ENCODE results near the gene SCGB1A1. TPM values are rescaled to one million over a fixed set of nuclear protein-coding genes. Genes with fewer than 3 reads are reported as not detected.

SCGB1A1 gene
- total RNA-seq, 1 donor from 2014 or later, result not detected

DNA sequence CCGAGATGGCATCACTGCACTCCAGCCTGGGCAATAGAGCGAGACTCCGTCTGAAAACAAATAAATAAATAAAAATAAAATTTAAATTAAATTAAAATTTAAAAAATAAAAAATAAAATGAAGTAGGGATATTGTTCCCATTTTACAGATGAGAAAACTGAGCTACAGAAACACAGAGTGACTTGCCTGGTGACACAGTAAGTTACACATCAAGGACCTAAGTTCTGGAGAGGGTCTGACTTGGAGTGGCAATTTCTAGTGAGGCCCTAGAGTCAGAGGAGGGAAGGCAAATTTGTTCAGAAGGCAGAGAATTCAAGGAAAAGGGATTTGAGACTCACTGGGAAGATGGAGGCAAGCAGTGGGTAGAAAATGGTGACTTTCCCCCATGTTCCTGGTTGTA, 2.0 kb downstream of the SCGB1A1 start:
- H3K4me3 ChIP-seq, result no peak overlapping the region
- no peaks in the 10 kb centered on the region for H3K27me3 ChIP-seq (ENCODE audit: low read depth)
- H3K9me3 ChIP-seq (replicated peaks), result no peaks in the 10 kb centered on the region
- no peaks in the 10 kb centered on the region for H3K36me3 ChIP-seq
- no peaks in the 10 kb centered on the region for H3K4me1 ChIP-seq
- DNase-seq, result no peak
- intact Hi-C loops (cut with micrococcal nuclease), result loop anchor here (10.0 kb wide), 1 partner anchor 124 kb away; the partner anchor contains the start of gene AHNAK
- TF ChIP-seq CTCF (IDR thresholded peaks at IDR 0.05; ENCODE audit: borderline replicate concordance), result no peak
- no peak overlapping the region for H3K27ac ChIP-seq (replicated peaks)

- no peak for DNase-seq
- no peak for TF ChIP-seq CTCF (IDR thresholded peaks at IDR 0.05; ENCODE audit: borderline replicate concordance)
Observed at GRCh38 chr11:62421996-62422395, 3.2 kb downstream of the SCGB1A1 start.

DNA sequence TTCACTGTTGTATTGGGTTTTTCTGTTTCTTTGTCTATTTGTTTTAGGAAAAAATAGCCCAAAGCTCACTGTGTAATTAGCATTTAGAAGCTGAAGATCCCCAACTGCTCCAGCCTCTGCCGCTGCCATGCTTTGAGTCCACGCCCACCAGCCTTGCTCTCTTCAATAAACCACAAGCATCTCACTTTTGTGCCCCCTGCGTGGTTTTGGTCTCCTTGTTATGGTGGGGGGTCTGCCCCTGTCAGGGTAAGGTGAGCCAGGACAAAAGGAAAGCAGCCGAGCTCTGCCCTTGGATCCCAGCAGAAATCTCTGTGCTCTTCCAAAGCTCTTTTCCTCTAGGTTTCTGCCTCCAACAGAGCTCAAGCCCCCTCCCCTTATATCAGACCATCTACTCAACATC, 4.2 kb downstream of the SCGB1A1 start:
- DNase-seq, result no peak
- Histone ChIP-seq H3K4me3 (no peak overlapping the region), H3K9me3 (replicated peaks) (no peaks in the 10 kb centered on the region), H3K27ac (replicated peaks) (no peak overlapping the region), H3K4me1 (no peaks in the 10 kb centered on the region), H3K27me3 (ENCODE audit: low read depth) (no peaks in the 10 kb centered on the region), H3K36me3 (no peaks in the 10 kb centered on the region)
- intact Hi-C loops (cut with micrococcal nuclease), result loop anchor here (10.0 kb wide), 1 partner anchor 122 kb away; the partner anchor contains the start of gene AHNAK
- TF ChIP-seq CTCF (IDR thresholded peaks at IDR 0.05; ENCODE audit: borderline replicate concordance), result no peak

More at GRCh38 chr11:62421996-62422395, 3.2 kb downstream of the SCGB1A1 start:
- no peaks in the 10 kb centered on the region for H3K4me1 ChIP-seq
- H3K4me3 ChIP-seq, result no peak overlapping the region
- intact Hi-C loops (cut with micrococcal nuclease), result loop anchor here (10.0 kb wide), 1 partner anchor 123 kb away; the partner anchor contains the start of gene AHNAK
- H3K27me3 ChIP-seq (ENCODE audit: low read depth), result no peaks in the 10 kb centered on the region
- H3K9me3 ChIP-seq (replicated peaks), result no peaks in the 10 kb centered on the region
- H3K36me3 ChIP-seq, result no peaks in the 10 kb centered on the region
- no peak overlapping the region for H3K27ac ChIP-seq (replicated peaks)

DNA sequence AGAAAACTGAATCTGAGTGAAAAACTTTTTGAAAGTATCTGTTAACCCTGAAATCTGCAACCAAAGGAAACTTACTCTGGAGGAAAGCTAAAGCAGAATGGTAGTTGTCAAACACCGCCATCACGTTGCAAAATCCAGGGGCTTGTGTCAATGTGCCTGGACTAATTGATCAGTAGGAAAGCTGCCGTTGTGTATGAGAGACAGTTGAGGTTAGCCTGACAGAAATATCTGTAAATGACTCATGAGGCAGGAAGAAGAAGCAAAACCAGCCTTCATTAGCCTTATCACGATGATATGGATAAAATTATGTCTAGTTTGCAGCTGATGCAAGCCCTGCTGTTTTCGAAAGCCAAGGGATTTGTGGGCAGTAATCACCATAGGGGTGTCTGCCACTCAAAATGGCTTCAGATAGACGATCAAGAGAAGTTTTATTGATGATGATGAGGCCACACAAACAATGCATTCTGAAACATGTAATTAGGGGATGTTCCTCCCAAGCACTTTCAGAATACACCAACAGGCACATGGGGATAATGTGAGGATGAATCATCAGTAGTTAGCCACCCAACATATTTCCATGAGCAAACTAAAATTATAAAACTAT, 8.9 kb downstream of the SCGB1A1 start:
- intact Hi-C loops (cut with micrococcal nuclease), result loop anchor here (10.0 kb wide), 1 partner anchor 117 kb away; the partner anchor contains the start of gene AHNAK
- Histone ChIP-seq H3K27me3 (ENCODE audit: low read depth) (no peaks in the 10 kb centered on the region), H3K36me3 (no peaks in the 10 kb centered on the region), H3K9me3 (replicated peaks) (no peaks in the 10 kb centered on the region), H3K4me1 (peaks cover 9% of the 10 kb centered on the region), H3K27ac (replicated peaks) (no peak overlapping the region), H3K4me3 (no peak overlapping the region)
- TF ChIP-seq CTCF (IDR thresholded peaks at IDR 0.05; ENCODE audit: borderline replicate concordance), result no peak
- DNase-seq, result no peak

DNA sequence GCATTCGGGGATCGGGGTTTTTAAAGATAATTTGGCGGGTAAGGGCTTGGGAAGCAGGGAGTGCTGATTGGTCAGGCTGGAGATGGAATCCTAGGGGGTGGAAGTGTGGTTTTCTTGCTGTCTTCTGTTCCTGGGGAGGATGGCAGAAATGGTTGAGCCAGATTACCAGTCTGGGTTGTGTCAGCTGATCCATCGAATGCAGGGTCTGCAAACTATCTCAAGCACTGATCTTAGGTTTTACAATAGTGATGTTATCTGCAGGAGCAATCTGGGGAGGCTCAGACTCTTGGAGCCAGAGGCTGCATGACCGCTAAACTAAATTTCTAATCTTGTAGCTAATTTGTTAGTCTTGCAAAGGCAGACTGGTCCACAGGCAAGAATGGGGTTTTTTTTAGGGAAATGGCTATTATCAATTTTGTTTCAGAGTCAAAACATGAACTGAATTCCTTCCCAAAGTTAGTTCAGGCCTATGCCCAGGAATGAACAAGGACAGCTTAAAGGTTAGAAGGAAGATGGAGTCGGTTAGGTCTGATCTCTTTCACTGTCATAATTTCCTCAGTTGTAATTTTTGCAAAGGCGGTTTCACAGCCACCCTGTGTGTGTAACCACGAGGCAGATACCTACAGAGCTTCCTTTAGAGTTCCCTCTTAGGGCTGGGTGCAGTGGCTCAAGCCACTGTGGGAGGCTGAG, 10.2 kb downstream of the SCGB1A1 start:
- Histone ChIP-seq H3K36me3 (no peaks in the 10 kb centered on the region), H3K27me3 (ENCODE audit: low read depth) (no peaks in the 10 kb centered on the region), H3K4me3 (no peak overlapping the region), H3K9me3 (replicated peaks) (no peaks in the 10 kb centered on the region), H3K27ac (replicated peaks) (no peak overlapping the region), H3K4me1 (peaks cover 20% of the 10 kb centered on the region)
- no peak for TF ChIP-seq CTCF (IDR thresholded peaks at IDR 0.05; ENCODE audit: borderline replicate concordance)
- intact Hi-C loops (cut with micrococcal nuclease), result loop anchor here (10.0 kb wide), 1 partner anchor 116 kb away; the partner anchor contains the start of gene AHNAK
- no peak for DNase-seq
